ENCODE measurements around the gene LDLRAP1. TPM values are rescaled to one million over a fixed set of nuclear protein-coding genes. Genes with fewer than 3 reads are reported as not detected.
A peak's percentile ranks its signal among the peaks of the same experiment; 100 is the strongest.

The LDLRAP1 gene
- total and polyA plus RNA-seq, 4 donors, result 17.5 to 34.7 (median 29.8) TPM

- 63 to 65% methylated on average over 8 of the region's 8 CpGs for WGBS, 2 donors
- ATAC-seq (ENCODE audit: low FRiP score) (no peak), DNase-seq (no peak)
- intact Hi-C loops (cut with DNase I), result no loop called here
- no peak overlapping the region for H3K4me3 ChIP-seq (ENCODE audit: low read length in 2 of 2)
- H3K9me3 ChIP-seq (ENCODE audit: control insufficient read depth, low read length), result no peaks in the 10 kb centered on the region
- H3K27me3 ChIP-seq (ENCODE audit: control insufficient read depth in 1 of 2, insufficient read depth in 2 of 2, low read length in 1 of 2), result no peaks in the 10 kb centered on the region
- no peak overlapping the region for H3K27ac ChIP-seq (ENCODE audit: low read depth in 1 of 2, low read length in 2 of 2)
- H3K36me3 ChIP-seq (ENCODE audit: control insufficient read depth in 1 of 2, insufficient read depth in 2 of 2, low read length in 1 of 2), result peaks cover 0 to 2% of the 10 kb centered on the region in 2 donors
- no peaks in the 10 kb centered on the region for H3K4me1 ChIP-seq (ENCODE audit: control insufficient read depth in 1 of 2, insufficient read depth in 2 of 2, low read length in 2 of 2)
Measured at GRCh38 chr1:25562101-25562927, 18.9 kb downstream of the LDLRAP1 start.

- no peak overlapping the region for H3K4me3 ChIP-seq (ENCODE audit: low read length in 2 of 2)
- DNase-seq (no peak), ATAC-seq (ENCODE audit: low FRiP score) (no peak)
- intact Hi-C loops (cut with DNase I), result no loop called here
- no peaks in the 10 kb centered on the region for H3K9me3 ChIP-seq (ENCODE audit: control insufficient read depth, low read length)
- no peaks in the 10 kb centered on the region for H3K4me1 ChIP-seq (ENCODE audit: control insufficient read depth in 1 of 2, insufficient read depth in 2 of 2, low read length in 2 of 2)
- peaks cover 0 to 2% of the 10 kb centered on the region in 2 donors for H3K36me3 ChIP-seq (ENCODE audit: control insufficient read depth in 1 of 2, insufficient read depth in 2 of 2, low read length in 1 of 2)
- H3K27me3 ChIP-seq (ENCODE audit: control insufficient read depth in 1 of 2, insufficient read depth in 2 of 2, low read length in 1 of 2), result no peaks in the 10 kb centered on the region
- WGBS, 2 donors, result 69 to 82% methylated on average over 9 of the region's 9 CpGs
- H3K27ac ChIP-seq (ENCODE audit: low read depth in 1 of 2, low read length in 2 of 2), result no peak overlapping the region
Measured at GRCh38 chr1:25562928-25563283, 19.5 kb downstream of the LDLRAP1 start.

DNA sequence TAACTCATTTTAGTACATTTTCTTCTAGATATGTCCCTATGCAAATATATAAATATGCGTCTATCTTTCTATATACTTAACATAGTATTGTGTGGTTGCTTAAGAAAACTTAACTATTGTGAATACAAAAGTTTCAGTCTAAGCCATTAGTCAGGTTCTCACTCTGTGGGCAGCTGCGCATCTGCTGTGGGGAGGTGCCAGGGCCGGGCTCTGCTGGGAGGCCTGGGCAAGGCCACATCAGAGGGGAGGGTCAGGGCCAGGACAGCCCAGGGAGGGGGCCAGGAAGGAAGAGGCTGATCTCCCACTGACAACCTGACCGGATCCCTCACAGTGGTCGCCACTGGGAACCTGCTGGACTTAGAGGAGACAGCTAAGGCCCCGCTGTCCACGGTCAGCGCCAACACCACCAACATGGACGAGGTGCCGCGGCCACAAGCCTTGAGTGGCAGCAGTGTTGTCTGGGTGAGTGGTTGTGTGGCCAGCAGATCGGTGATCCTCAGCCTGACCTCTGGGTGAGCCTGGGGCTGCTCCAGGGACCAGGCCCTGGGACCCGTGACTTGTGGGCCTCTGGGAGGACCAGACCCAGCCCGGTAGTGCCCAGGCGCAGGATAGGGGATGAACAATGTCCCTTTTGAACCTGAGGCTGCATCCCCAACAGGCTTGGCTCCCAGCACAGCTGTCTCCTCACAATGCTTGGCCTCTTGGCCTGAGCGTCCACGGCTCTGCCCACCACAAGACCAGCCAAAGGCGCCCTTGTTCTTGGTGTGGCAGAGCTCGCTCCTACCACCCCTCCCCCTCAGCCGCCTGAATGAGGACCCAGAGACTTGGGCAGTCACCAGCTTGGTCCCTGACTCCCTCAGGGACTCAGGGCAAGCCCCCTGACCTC is 20.2 kb downstream of the LDLRAP1 start:
- ATAC-seq (ENCODE audit: low FRiP score), result no peak
- intact Hi-C loops (cut with DNase I), result no loop called here
- no peaks in the 10 kb centered on the region for H3K9me3 ChIP-seq (ENCODE audit: control insufficient read depth, low read length)

GRCh38 chr1:25564777-25565574 is 21.6 kb downstream of the LDLRAP1 start:
- H3K27ac ChIP-seq (ENCODE audit: low read depth in 1 of 2, low read length in 2 of 2), result peak overlapping the region in 1 of 2 donors; percentile 73
- H3K27me3 ChIP-seq (ENCODE audit: control insufficient read depth in 1 of 2, insufficient read depth in 2 of 2, low read length in 1 of 2), result no peaks in the 10 kb centered on the region
- ATAC-seq (ENCODE audit: low FRiP score) (no peak), DNase-seq (no peak)
- no peaks in the 10 kb centered on the region for H3K9me3 ChIP-seq (ENCODE audit: control insufficient read depth, low read length)
- no peaks in the 10 kb centered on the region for H3K4me1 ChIP-seq (ENCODE audit: control insufficient read depth in 1 of 2, insufficient read depth in 2 of 2, low read length in 2 of 2)
- no peak overlapping the region for H3K4me3 ChIP-seq (ENCODE audit: low read length in 2 of 2)
- intact Hi-C loops (cut with DNase I), result no loop called here
- 72 to 75% methylated on average over 14 of the region's 14 CpGs for WGBS, 2 donors
- peaks cover 0 to 2% of the 10 kb centered on the region in 2 donors for H3K36me3 ChIP-seq (ENCODE audit: control insufficient read depth in 1 of 2, insufficient read depth in 2 of 2, low read length in 1 of 2)

More for the DNA sequence above, 20.2 kb downstream of the LDLRAP1 start:
- no peaks in the 10 kb centered on the region for H3K27me3 ChIP-seq (ENCODE audit: control insufficient read depth in 1 of 2, insufficient read depth in 2 of 2, low read length in 1 of 2)
- H3K4me1 ChIP-seq (ENCODE audit: control insufficient read depth in 1 of 2, insufficient read depth in 2 of 2, low read length in 2 of 2), result no peaks in the 10 kb centered on the region
- WGBS, 2 donors, result 90 to 92% methylated on average over 18 to 20 of the region's 20 CpGs
- peaks cover 0 to 2% of the 10 kb centered on the region in 2 donors for H3K36me3 ChIP-seq (ENCODE audit: control insufficient read depth in 1 of 2, insufficient read depth in 2 of 2, low read length in 1 of 2)
- no peak overlapping the region for H3K27ac ChIP-seq (ENCODE audit: low read depth in 1 of 2, low read length in 2 of 2)
- no peak for DNase-seq
- no peak overlapping the region for H3K4me3 ChIP-seq (ENCODE audit: low read length in 2 of 2)

DNA sequence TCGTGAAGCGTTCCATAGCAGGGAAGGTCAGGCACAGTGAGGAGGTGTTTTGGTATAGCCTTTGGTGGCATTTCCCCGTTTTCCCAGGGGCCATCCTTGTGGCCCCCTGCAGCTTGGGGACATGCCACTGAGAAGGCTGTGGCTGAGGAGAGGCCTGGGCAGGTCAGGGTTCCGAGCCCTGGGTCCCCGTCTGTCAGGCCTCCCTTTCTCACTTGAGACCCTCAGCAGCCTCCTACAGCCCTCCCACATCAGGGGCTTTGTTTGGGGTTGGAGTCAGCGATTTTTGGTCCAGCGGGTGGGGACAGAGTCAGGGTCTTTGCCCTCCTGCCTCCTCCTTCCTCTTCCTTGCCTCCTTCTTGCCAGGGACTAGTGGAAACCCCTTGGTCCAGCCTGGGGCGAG is 22.2 kb downstream of the LDLRAP1 start:
- Histone ChIP-seq H3K27ac (ENCODE audit: low read depth in 1 of 2, low read length in 2 of 2) (peak overlapping the region in 1 of 2 donors; percentile 73), H3K4me3 (ENCODE audit: low read length in 2 of 2) (no peak overlapping the region), H3K27me3 (ENCODE audit: control insufficient read depth in 1 of 2, insufficient read depth in 2 of 2, low read length in 1 of 2) (no peaks in the 10 kb centered on the region), H3K4me1 (ENCODE audit: control insufficient read depth in 1 of 2, insufficient read depth in 2 of 2, low read length in 2 of 2) (no peaks in the 10 kb centered on the region), H3K9me3 (ENCODE audit: control insufficient read depth, low read length) (no peaks in the 10 kb centered on the region), H3K36me3 (ENCODE audit: control insufficient read depth in 1 of 2, insufficient read depth in 2 of 2, low read length in 1 of 2) (peaks cover 0 to 2% of the 10 kb centered on the region in 2 donors)
- DNase-seq (no peak), ATAC-seq (ENCODE audit: low FRiP score) (no peak)
- 86 to 91% methylated on average over 8 of the region's 8 CpGs for WGBS, 2 donors
- intact Hi-C loops (cut with DNase I), result loop anchor here in 1 of 2 donors (2.0 kb wide), 1 partner anchor 25 kb away; no protein-coding TSS in a partner anchor

GRCh38 chr1:25566176-25566729 is 22.8 kb downstream of the LDLRAP1 start:
- no peaks in the 10 kb centered on the region for H3K27me3 ChIP-seq (ENCODE audit: control insufficient read depth in 1 of 2, insufficient read depth in 2 of 2, low read length in 1 of 2)
- H3K4me1 ChIP-seq (ENCODE audit: control insufficient read depth in 1 of 2, insufficient read depth in 2 of 2, low read length in 2 of 2), result no peaks in the 10 kb centered on the region
- H3K9me3 ChIP-seq (ENCODE audit: control insufficient read depth, low read length), result no peaks in the 10 kb centered on the region
- WGBS, 2 donors, result 34 to 53% methylated on average over 9 of the region's 9 CpGs
- peak overlapping the region; percentile 36 to 80 for H3K27ac ChIP-seq (ENCODE audit: low read depth in 1 of 2, low read length in 2 of 2)
- H3K36me3 ChIP-seq (ENCODE audit: control insufficient read depth in 1 of 2, insufficient read depth in 2 of 2, low read length in 1 of 2), result peaks cover 0 to 2% of the 10 kb centered on the region in 2 donors
- ATAC-seq (ENCODE audit: low FRiP score) (no peak), DNase-seq (no peak)
- intact Hi-C loops (cut with DNase I), result loop anchor here in 1 of 2 donors (2.0 kb wide), 1 partner anchor 25 kb away; no protein-coding TSS in a partner anchor
- H3K4me3 ChIP-seq (ENCODE audit: low read length in 2 of 2), result no peak overlapping the region

DNA sequence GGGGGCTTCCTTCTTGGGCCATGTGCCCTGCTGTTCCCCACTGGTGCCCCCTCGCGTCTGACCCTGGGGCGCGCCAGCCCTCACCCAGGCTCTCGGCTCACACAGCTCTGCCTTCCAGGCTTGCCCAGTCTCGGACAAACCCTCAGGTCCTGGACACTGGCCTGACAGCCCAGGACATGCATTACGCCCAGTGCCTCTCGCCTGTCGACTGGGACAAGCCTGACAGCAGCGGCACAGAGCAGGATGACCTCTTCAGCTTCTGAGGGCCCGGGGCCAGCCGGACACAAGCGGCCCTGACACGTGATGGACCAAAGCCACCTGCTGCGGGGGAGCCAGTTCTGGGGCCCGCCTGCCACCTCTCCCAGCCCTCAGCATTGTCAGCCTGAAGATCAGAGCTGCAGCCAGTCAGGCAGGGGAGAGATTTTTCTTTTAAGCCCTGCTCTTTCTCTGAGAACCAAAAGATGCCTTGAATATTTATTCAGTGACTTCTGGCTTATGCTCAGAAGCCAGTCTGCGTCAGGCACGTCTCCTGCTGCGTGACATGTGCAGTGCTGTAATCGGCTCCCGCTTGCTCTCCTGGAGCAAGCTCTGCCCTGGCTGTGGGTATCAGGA is 23.4 kb downstream of the LDLRAP1 start:
- Histone ChIP-seq H3K9me3 (ENCODE audit: control insufficient read depth, low read length) (no peaks in the 10 kb centered on the region), H3K27me3 (ENCODE audit: control insufficient read depth in 1 of 2, insufficient read depth in 2 of 2, low read length in 1 of 2) (no peaks in the 10 kb centered on the region), H3K4me3 (ENCODE audit: low read length in 2 of 2) (no peak overlapping the region), H3K4me1 (ENCODE audit: control insufficient read depth in 1 of 2, insufficient read depth in 2 of 2, low read length in 2 of 2) (no peaks in the 10 kb centered on the region), H3K36me3 (ENCODE audit: control insufficient read depth in 1 of 2, insufficient read depth in 2 of 2, low read length in 1 of 2) (peaks cover 0 to 2% of the 10 kb centered on the region in 2 donors), H3K27ac (ENCODE audit: low read depth in 1 of 2, low read length in 2 of 2) (peak overlapping the region; percentile 36 to 87)
- peak; percentile 74 for ATAC-seq (ENCODE audit: low FRiP score)
- peak in 1 of 2 donors; percentile 77 for DNase-seq
- intact Hi-C loops (cut with DNase I), result loop anchor here in 1 of 2 donors (2.0 kb wide), 1 partner anchor 24 kb away; no protein-coding TSS in a partner anchor
- WGBS, 2 donors, result 8 to 11% methylated on average over 21 of the region's 21 CpGs

Measured in aorta (tissue), 5 donors.